ENCODE data around the gene TSC1.

DNA sequence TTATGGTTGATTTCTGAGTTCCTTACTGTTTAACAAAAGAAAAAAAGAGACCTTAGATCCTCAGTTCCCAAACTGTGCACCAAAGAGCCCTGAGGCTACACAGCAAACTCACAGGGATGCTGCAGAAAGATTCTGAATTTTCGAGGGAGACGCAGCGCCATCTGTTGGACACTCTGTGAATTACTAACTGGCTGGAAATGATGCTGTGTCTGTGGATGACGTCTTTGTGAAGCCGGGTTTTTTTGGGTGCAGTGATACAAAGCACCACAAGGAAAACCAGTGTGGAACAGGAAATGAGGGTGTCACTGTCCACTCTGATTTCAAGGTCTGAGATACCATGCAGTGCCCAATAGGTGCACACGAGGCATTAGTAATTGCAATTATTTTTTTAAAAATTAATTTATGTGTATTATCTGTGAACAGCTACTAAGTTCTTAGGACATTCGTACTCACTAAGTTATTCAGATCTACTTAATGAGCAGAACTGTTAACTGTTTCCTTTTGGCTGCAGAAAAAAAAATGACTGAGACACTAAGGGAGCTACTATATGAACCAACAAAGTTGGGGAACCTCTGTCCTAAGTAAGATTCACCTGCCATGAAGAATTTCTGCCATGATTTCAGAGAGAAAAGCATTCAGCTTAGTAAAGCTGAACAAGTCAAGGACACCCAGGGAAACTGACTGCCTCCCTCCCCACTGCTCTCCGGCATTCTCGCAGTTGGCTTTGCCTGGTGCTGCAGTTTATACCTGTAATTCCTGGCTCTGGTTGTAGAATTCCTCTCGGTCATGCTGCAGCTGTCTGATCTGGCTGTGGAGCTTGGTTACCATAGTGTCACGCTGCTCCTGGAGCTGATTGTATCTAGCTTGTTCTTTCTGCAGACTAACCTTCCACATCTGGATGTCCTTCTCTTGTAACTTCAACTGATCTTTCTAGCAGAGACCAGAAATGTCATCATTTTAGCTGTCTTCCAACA is 42.3 kb downstream of the TSC1 start:
- TF ChIP-seq, protein P1, sequence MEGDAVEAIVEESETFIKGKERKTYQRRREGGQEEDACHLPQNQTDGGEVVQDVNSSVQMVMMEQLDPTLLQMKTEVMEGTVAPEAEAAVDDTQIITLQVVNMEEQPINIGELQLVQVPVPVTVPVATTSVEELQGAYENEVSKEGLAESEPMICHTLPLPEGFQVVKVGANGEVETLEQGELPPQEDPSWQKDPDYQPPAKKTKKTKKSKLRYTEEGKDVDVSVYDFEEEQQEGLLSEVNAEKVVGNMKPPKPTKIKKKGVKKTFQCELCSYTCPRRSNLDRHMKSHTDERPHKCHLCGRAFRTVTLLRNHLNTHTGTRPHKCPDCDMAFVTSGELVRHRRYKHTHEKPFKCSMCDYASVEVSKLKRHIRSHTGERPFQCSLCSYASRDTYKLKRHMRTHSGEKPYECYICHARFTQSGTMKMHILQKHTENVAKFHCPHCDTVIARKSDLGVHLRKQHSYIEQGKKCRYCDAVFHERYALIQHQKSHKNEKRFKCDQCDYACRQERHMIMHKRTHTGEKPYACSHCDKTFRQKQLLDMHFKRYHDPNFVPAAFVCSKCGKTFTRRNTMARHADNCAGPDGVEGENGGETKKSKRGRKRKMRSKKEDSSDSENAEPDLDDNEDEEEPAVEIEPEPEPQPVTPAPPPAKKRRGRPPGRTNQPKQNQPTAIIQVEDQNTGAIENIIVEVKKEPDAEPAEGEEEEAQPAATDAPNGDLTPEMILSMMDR (IDR thresholded peaks at IDR 0.05 in 2 of 3, conservative IDR thresholded peaks at IDR 0.05 in 1 of 3; ENCODE audit: control insufficient read depth in 2 of 3, extremely low read depth in 1 of 3, insufficient read depth in 1 of 3, low read depth in 3 of 3, low read length in 3 of 3), result peak; percentile 80 to 93 (median 88); a peak in 5 of 6 replicates
- TF ChIP-seq SREBF2 (IDR thresholded peaks at IDR 0.05; ENCODE audit: low read length), result no peak
- TF ChIP-seq BHLHE40 (IDR thresholded peaks at IDR 0.05; ENCODE audit: borderline replicate concordance in 1 of 2, low read depth in 2 of 2, low read length in 1 of 2), result no peak
- TF ChIP-seq POLR2AphosphoS5 (IDR thresholded peaks at IDR 0.05; ENCODE audit: low read length), result no peak
- TF ChIP-seq POLR2A (IDR thresholded peaks at IDR 0.05; ENCODE audit: low read depth, low read length), result no peak
- TF ChIP-seq BRCA1 (IDR thresholded peaks at IDR 0.05; ENCODE audit: low read depth, low read length), result no peak
- no peak for TF ChIP-seq KDM1A (IDR thresholded peaks at IDR 0.05; ENCODE audit: borderline replicate concordance)
- TF ChIP-seq, protein P2, sequence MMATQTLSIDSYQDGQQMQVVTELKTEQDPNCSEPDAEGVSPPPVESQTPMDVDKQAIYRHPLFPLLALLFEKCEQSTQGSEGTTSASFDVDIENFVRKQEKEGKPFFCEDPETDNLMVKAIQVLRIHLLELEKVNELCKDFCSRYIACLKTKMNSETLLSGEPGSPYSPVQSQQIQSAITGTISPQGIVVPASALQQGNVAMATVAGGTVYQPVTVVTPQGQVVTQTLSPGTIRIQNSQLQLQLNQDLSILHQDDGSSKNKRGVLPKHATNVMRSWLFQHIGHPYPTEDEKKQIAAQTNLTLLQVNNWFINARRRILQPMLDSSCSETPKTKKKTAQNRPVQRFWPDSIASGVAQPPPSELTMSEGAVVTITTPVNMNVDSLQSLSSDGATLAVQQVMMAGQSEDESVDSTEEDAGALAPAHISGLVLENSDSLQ (IDR thresholded peaks at IDR 0.05), result no peak
- no peak for TF ChIP-seq SUZ12 (IDR thresholded peaks at IDR 0.05; ENCODE audit: unreplicated experiment)
